Stimulated activated CD8-positive, alpha-beta memory T cell treated with anti-CD3 and anti-CD28 coated beads, Interleukin-4, amount 100 ng/mL, for 48 hours (primary cell): Measurements from ENCODE around the gene SERBP1.

Source experiments
- DNase-seq: peaks from one replicate; pipeline ENCODE4 v3.0.0-alpha.2; 2020

SERBP1 gene

DNA sequence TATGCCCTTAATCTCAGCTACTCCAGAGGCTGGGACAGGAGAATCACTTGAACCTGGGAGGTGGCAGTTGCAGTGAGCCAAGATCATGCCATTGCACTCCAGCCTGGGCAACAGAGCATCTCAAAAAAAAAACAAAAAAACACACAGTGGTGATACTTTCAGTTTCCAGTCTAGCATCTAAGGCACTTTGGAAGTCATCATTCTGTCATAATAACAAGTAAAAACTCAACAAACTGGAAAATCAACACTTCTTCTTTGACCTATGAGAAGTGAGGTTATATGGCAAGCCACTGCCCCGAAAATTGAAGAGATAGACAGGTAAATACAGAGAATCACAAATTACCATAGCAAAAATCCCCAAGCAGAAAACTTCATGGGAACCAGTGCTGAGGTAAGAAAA, 70.6 kb downstream of the SERBP1 start:
- DNase-seq = no peak
